ENCODE results near the gene TRAPPC2L. TPM values are rescaled to one million over a fixed set of nuclear protein-coding genes. Genes with fewer than 3 reads are reported as not detected.
"Not testable (repeated sequence)": the region's sequence is repeated elsewhere in the genome, so short reads cannot be mapped to it uniquely, and the experiment has no call there.

Gene TRAPPC2L
- total RNA-seq, 1 experiment from 2014 or later = 48.4 TPM

DNA sequence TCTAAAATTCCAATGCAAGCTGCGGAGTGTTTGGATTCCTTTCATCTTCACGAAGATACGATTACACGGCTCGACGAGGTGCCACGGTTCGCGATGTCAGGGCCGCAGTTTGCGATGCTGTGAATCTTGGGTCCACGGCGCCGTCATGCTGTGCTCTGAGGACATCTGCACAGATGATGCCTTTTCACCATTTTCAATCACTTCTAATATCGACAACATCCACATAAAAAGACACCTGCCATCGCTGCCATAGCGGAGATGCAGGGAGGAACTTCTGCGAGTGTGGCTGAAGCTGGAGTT is 38.4 kb upstream of the TRAPPC2L start:
- DNase-seq (ENCODE audit: low read depth) = no peak

- no peak for DNase-seq (ENCODE audit: low read depth)
Observed at GRCh38 chr16:88819126-88819525, 37.8 kb upstream of the TRAPPC2L start.

DNA sequence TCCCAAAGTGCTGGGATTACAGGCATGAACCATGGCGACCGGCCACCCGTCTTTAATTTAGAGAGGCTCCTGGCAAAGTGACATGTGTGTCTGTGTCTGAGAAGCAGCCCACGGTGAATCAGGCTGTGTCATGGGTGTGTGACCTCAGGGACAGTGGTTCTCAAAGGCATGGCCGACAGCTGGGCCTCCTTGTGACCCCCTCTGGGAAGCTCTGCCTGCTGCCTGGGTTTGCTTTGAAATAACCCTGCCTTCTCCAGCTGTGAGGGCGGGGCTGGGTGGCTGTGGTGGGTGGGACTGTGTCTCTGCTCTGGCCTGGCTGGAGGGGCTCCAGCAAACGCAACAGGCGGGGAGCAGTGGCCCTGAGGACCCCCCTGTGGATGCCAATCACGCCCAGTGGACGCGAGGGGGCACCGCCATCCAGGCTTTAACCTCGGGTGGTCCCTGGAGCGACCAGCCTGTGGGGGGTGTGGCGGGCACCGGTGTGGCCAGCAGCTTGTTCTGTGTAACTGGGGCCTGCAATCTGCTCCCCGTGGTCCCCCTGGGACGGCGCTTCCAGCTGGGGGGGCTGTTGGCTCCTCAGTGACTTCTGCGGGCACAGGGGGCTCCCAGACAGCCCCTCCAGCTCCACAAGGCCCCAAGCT is 36.4 kb upstream of the TRAPPC2L start:
- no peak for DNase-seq (ENCODE audit: low read depth)

DNA sequence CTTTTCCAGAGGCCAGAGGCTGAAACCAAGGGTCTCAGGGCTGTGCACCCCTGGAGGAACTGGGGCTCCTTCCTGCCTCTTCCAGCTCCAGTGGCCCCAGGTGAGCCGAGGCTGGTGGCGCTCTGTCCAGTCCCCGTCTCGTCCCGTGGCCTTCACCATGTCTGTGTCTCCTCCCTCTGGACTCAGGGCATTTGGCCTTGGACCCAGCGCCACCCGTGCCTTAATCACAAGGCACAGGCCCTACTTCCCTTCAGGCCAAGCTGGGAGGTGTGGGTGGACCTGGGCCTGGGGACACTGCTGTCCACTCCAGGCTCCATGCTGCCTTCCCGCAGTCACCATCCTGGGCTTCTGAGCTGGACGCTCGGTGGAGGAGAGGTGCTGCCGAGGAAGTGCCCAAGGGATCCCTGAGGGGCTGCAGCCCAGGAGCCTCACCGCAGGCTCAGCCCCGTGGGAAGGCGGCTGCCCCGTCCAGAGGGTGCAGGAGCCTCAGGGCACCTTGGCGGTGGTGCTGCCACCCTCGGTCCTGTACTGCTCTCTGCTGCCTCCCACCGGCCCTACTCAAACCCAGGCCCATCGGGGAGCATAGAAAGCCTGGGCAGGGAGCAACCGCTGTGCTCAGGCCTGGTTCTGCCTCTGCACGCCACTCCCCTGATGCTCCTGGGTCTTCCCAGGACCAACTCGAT is 35.6 kb upstream of the TRAPPC2L start:
- no peak for DNase-seq (ENCODE audit: low read depth)

GRCh38 chr16:88822281-88823040 is 34.5 kb upstream of the TRAPPC2L start:
- DNase-seq (ENCODE audit: low read depth) = no peak

- not testable (repeated sequence) for DNase-seq (ENCODE audit: low read depth)
Observed at GRCh38 chr16:88823646-88824045, 33.3 kb upstream of the TRAPPC2L start.

DNA sequence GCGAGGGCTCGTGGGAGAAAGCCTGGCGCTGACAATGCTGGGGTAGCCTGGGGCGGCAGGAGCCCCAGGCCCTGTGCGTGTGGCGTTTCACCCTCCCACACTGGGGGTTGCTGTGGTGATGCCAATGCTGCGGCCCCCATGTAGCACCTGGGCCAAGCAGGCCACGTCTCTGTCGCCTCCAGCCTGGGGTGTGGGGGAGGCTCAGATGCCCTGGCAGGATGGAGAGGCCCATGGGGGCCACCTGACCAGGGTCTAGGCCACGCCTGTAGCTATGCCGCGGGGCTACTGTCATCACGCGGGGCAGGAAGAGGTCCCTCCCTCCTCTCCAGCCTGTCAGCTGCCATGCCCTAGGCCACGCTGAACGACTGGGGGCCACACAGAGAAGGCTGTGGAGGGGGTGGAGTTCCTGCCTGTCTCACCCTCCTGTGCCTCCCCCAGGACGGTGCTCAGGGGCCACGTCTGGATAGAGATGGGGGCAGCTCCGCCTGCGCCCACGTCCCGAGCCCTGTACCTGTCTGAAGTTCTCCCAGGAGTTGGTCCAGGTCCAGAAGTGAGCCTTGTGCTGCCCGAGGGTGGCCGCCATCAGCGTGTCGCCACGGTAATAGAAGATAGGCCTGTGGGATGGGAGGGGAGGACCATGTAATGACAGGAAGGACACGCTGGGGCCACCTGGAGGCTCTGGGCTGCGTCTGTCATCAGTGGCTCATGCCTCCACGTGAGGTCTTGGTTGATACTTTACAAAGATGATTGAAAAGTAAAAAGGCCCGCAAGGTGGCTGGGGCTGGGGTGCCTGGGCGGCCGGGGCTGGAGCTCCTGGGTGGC is 32.5 kb upstream of the TRAPPC2L start:
- DNase-seq (ENCODE audit: low read depth) = no peak

- no peak for DNase-seq (ENCODE audit: low read depth)
Observed at GRCh38 chr16:88825146-88825545, 31.8 kb upstream of the TRAPPC2L start.

DNA sequence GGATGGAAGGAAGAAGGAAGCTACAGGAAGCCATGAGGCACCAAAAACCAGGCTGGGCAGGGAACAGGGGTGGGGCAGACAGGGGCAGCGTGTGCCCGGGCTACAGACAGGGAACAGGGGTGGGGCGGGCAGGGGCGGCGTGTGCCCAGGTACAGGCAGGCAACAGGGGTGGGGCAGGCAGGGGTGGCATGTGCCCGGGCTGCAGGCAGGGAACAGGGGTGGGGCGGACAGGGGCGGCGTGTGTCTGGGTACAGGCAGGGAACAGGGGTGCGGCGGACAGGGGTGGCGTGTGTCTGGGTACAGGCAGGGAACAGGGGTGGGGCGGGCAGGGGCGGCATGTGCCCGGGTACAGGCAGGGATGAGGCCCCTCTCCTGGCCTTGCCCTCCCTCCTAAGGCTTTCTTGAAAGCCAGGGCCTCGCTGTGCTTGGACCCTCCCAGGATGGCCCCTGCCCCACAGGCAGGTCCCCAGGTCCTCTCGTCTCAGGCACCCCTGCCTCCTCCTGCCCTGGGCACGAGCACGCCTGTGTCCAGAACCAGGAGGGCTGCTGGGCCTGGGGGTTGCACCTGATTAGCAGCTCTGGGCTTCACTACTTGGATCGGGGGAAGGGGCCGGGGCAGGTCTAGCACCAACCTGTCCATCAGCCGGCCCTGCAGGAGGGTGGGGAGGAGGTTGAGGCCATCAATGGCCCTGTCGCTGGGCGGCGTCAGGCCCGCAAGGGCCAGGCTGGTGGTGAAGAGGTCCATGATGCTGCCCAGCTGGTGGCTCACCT is 30.7 kb upstream of the TRAPPC2L start:
- no peak for DNase-seq (ENCODE audit: low read depth)

DNA sequence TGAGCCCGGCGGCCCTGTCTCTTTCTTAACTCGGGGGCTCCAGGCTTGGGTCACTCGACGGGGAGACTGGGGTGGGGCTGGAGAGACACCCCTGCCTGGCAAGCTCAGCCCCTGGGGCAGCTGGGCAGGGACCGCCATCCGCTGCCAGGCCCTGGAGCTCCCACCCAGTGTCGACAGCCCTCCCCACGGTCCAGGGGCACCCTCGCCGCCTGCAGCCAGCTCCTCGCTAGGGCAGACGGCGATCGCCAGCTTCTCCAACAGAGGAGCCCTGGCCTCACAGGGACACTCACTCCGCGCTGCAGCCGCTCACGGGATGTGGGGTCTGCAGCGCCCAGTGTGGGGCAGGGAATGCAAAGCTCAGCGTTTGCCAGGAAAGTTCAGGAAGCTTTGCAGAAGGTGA is 29.2 kb upstream of the TRAPPC2L start:
- DNase-seq (ENCODE audit: low read depth) = no peak

DNA sequence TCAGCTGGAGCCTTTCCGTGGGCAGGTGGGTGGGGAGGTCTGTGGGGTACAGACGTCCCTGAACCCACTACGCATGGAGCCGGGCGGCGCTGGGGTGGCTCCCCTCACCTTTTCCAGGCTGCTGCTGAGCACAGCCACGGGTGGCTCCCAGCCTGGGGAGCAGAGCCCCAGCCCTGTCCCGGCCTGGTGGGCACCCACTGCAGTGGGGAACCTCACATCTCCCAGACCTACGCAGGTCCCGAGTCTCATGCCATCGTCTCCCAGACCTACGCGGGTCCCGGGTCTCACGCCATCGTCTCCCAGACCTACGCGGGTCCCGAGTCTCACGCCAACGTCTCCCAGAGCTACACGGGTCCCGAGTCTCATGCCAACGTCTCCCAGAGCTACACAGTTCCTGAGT is 28.2 kb upstream of the TRAPPC2L start:
- no peak for DNase-seq (ENCODE audit: low read depth)

GRCh38 chr16:88830258-88830657 is 26.7 kb upstream of the TRAPPC2L start:
- DNase-seq (ENCODE audit: low read depth) = no peak

DNA sequence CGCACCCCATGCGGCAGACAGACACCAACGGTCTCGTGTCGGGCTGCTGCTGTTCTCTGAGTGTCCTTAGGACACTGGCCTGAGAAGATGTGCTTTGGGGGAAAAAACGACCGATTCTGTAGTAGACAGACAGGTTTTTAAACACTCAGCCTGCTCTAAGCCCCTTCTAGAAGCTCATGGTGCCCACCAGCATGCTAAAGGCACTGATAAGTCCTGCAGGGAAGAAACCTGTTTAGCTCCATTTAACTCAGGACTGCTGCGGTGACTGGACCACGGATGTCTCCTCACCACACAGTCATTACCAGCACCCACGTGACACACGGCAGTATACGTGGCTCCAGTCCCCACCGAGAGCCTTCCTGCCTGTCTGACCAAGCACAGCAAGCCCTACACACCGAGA is 26.1 kb upstream of the TRAPPC2L start:
- DNase-seq (ENCODE audit: low read depth) = no peak

DNA sequence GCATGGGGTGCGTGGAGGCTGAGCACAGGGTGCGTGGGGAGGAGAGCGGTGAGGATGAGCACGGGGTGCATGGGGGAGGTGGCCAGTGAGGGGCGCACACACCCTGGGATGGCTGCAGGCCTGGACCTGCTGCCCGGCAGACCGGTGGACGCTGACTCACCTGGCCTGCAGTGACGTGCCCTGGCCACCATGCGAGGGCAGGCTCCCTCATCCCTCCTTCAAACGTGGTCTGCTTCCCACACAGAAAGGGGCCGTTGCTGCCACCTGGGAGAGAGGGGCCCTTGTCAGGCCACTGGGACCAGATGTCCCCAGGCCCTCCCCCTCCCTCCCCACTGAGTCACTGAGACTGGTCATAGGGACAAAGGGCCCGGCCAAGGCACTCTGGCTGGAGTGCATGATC is 25.1 kb upstream of the TRAPPC2L start:
- DNase-seq (ENCODE audit: low read depth) = no peak

DNA sequence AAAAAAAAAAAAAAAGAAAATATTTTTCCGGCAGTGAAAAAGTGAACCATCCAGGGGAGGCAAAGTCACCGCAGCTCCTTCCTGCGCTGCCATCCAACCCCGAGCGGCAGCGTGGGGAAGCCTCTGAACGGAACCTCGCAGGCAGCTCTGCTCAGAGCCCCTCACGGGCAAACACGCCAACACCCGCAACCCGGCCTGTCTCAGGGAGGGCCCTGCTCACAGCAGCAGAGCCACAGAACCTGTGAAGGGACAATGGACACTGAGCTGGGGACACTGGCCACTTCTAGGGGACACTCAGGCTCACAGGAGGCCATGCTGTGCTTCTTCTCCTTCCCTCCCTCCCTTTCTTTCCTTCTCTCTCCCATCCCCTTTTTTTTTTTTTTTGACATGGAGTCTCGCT is 23.8 kb upstream of the TRAPPC2L start:
- no peak for DNase-seq (ENCODE audit: low read depth)

DNA sequence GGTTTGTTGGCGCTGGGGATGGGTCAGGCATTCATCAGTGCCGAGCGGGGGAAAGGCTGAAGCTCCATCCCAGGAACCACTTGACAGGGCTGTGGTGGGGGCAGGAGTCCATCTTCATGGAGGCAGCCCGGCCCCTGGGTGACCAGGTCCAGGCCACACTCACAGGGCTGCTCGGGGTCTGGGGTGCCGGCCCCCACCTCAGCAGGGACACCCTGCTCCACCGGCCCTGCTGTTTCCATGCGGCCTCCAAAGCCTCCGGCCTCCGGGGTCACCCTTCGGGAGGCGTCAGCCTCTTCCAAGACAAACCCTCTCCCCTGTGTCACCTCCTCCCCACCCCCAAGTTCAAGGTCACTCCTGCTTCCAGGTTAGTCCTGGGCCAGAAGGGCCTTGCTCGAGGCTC is 22.3 kb upstream of the TRAPPC2L start:
- no peak for DNase-seq (ENCODE audit: low read depth)

GRCh38 chr16:88835383-88835782 is 21.5 kb upstream of the TRAPPC2L start:
- DNase-seq (ENCODE audit: low read depth) = no peak

DNA sequence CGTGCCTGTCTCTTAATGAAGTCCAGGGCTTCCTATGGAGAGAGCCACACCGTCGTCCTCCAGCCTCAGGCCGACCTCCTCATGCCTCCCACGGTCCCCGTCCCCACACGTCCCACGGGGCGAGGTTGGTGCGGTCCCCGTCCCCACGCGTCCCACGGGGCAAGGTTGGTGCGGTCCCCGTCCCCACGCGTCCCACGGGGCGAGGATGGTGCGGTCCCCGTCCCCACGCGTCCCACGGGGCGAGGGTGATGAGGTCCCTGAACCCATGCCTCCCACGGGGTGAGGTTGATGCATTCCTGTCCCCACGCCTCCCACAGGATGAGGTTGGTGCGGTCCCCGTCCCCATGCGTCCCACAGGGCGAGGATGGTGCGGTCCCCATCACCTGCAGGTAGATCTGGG is 21.1 kb upstream of the TRAPPC2L start:
- no peak for DNase-seq (ENCODE audit: low read depth)

- no peak for DNase-seq (ENCODE audit: low read depth)
Observed at GRCh38 chr16:88836791-88837190, 20.1 kb upstream of the TRAPPC2L start.

DNA sequence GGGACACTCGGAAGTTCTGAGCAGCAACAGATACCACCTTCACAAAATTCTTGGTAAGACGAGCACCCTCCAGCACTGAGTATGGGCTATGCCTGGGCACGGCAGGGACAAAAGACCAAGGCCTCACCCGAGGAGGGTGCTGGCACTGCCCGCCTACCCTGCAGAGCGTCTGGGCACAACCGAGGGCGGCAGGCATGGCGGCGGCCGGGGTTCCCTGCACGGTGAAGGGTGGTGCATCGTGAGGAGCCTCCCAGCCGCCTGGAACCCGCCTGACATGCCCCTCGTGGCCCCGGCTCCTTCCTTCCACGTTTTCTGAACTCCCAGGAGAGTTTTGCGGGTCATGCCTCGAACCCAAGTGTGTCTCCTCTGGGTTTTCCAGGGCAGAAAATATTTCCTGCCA is 19.1 kb upstream of the TRAPPC2L start:
- no peak for DNase-seq (ENCODE audit: low read depth)

DNA sequence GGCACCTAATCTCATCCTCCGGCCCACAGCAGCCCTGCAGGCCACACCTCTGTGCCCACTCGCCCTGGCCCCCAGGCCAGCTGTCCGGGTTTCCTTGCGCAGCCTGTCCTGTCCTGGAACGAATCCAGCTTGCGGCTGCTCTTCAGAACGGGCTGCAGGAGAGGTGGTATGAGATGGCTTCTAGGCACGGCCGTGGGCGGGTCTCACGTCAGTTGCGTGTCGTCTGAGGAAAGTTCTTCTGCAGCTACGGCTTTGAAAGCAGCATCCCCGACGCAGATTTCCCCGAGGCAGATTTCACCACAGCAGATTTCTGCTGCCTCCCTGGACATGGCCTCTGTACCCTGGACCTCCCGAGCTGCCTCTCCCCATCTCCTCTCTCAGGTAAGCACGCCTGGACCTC is 18.4 kb upstream of the TRAPPC2L start:
- DNase-seq (ENCODE audit: low read depth) = no peak
